HepG2 (cell line): ENCODE measurements around the gene SLC5A5. TPM values are rescaled to one million over a fixed set of nuclear protein-coding genes. Genes with fewer than 3 reads are reported as not detected.
A peak's percentile ranks its signal among the peaks of the same experiment; 100 is the strongest.

Source experiments
- HNRNPL ChIP-seq: fragments of 200-400 bp; formaldehyde crosslinking; IDR thresholded peaks from 2 replicates; pipeline ENCODE4 v1.6.1; 2017; ENCODE audit warnings: mild to moderate bottlenecking, low read depth, low read length
- KDM3A ChIP-seq: IDR thresholded peaks from 2 replicates; pipeline ENCODE4 v1.6.1; 2018; ENCODE audit warnings: low read depth, missing compliant biosample characterization
- POLR2AphosphoS5 ChIP-seq: IDR thresholded peaks from 2 replicates; pipeline ENCODE4 v1.6.1; 2012; ENCODE audit warnings: low read depth, low read length
- SOX6 ChIP-seq, 2 experiments: fragments of 450-650 bp in 1 of 2; sonication (generic) in 1 of 2; formaldehyde crosslinking in 1 of 2; IDR thresholded peaks; 2 replicates each; pipeline versions ENCODE4 v1.4.0 to v1.6.1; 2017 to 2020; ENCODE audit warnings: antibody characterized with exemption in 1 of 2, mild to moderate bottlenecking in 1 of 2, missing genetic modification reagents in 1 of 2
- SRSF1 ChIP-seq: fragments of 200-400 bp; formaldehyde crosslinking; optimal IDR thresholded peaks from 2 replicates; pipeline ENCODE3; 2017; ENCODE audit warnings: mild to moderate bottlenecking, low read depth, low read length, moderate library complexity
- ZFP41 ChIP-seq: sonication (generic); formaldehyde crosslinking; IDR thresholded peaks from 2 replicates; pipeline ENCODE4 v1.4.0; 2020; ENCODE audit warnings: mild to moderate bottlenecking, missing genetic modification reagents, borderline replicate concordance
- ZNF12 ChIP-seq: sonication (generic); formaldehyde crosslinking; IDR thresholded peaks from 2 replicates; pipeline ENCODE4 v1.5.0; 2020; ENCODE audit warnings: missing genetic modification reagents
- ZNF354B ChIP-seq: sonication (generic); formaldehyde crosslinking; IDR thresholded peaks from 2 replicates; pipeline ENCODE4 v1.8.0; 2022; ENCODE audit warnings: mild to moderate bottlenecking, missing genetic modification reagents
- ZNF484 ChIP-seq: sonication (generic); formaldehyde crosslinking; IDR thresholded peaks from 2 replicates; pipeline ENCODE4 v1.5.1; 2020; ENCODE audit warnings: mild to moderate bottlenecking, low read depth, missing genetic modification reagents, borderline replicate concordance
- ZNF773 ChIP-seq: sonication (generic); formaldehyde crosslinking; IDR thresholded peaks from 2 replicates; pipeline ENCODE4 v1.4.0; 2020; ENCODE audit warnings: missing genetic modification reagents, borderline replicate concordance
- polyA plus RNA-seq, 8 experiments: library from polyadenylated mRNA; depleted of rRNA in 3 of 8; stranded (reverse) in 7 of 8; unstranded in 1 of 8; fragments of >200 nt; fragmentation: Illumina TruSeq in 4 of 8; extraction: Trizol in 4 of 8; gene quantifications; 2 replicates each; pipeline versions ENCODE4 v1.2.1 to v1.2.3, GENCODE V29; 2011 to 2016; ENCODE audit warnings: low read depth in 4 of 8, missing spikeins in 1 of 8, mixed read lengths in 1 of 8; ENCODE audit not compliant: insufficient read depth in 1 of 8
- total RNA-seq, 5 experiments: library from RNA; depleted of rRNA; stranded (reverse); fragments of >200 nt; fragmentation: Illumina TruSeq; extraction: Trizol; gene quantifications; 2 replicates each; pipeline ENCODE4 v1.2.3, GENCODE V29; 2016; ENCODE audit warnings: low read depth in 1 of 5
- TF ChIP-seq, protein P1 (sequence below): sonication (generic); formaldehyde crosslinking; IDR thresholded peaks from 2 replicates; pipeline ENCODE4 v1.9.0; 2021; ENCODE audit warnings: missing genetic modification reagents, borderline replicate concordance
- TF ChIP-seq, protein P2 (sequence below): sonication (generic); formaldehyde crosslinking; IDR thresholded peaks from 2 replicates; pipeline ENCODE4 v1.5.1; 2020; ENCODE audit warnings: missing genetic modification reagents, mild to moderate bottlenecking, borderline replicate concordance
- TF ChIP-seq, protein P3 (sequence below): sonication (generic); formaldehyde crosslinking; IDR thresholded peaks from 2 replicates; pipeline ENCODE4 v1.9.0; 2021; ENCODE audit warnings: missing genetic modification reagents, mild to moderate bottlenecking, borderline replicate concordance
- TF ChIP-seq, protein P4 (sequence below): sonication (generic); formaldehyde crosslinking; IDR thresholded peaks from 2 replicates; pipeline ENCODE4 v1.4.0; 2020; ENCODE audit warnings: missing genetic modification reagents
- TF ChIP-seq, protein P5 (sequence below), 2 experiments: sonication (generic) in 1 of 2; formaldehyde crosslinking in 1 of 2; IDR thresholded peaks; 2 replicates each; pipeline versions ENCODE4 v1.5.1 to v1.6.1; 2011 to 2020; ENCODE audit warnings: borderline replicate concordance in 1 of 2, low read depth in 1 of 2, low read length in 1 of 2, mild to moderate bottlenecking in 1 of 2, missing genetic modification reagents in 1 of 2, moderate library complexity in 1 of 2
- TF ChIP-seq, protein P6 (sequence below): sonication (generic); formaldehyde crosslinking; IDR thresholded peaks from 2 replicates; pipeline ENCODE4 v1.8.0; 2022; ENCODE audit warnings: mild to moderate bottlenecking, missing genetic modification reagents; ENCODE audit not compliant: insufficient replicate concordance

Gene SLC5A5
- total and polyA plus RNA-seq, 2 of the 13 experiments (the other 11 are each of a cell fraction or from before 2014, with no cell fraction given) = not detected

DNA sequence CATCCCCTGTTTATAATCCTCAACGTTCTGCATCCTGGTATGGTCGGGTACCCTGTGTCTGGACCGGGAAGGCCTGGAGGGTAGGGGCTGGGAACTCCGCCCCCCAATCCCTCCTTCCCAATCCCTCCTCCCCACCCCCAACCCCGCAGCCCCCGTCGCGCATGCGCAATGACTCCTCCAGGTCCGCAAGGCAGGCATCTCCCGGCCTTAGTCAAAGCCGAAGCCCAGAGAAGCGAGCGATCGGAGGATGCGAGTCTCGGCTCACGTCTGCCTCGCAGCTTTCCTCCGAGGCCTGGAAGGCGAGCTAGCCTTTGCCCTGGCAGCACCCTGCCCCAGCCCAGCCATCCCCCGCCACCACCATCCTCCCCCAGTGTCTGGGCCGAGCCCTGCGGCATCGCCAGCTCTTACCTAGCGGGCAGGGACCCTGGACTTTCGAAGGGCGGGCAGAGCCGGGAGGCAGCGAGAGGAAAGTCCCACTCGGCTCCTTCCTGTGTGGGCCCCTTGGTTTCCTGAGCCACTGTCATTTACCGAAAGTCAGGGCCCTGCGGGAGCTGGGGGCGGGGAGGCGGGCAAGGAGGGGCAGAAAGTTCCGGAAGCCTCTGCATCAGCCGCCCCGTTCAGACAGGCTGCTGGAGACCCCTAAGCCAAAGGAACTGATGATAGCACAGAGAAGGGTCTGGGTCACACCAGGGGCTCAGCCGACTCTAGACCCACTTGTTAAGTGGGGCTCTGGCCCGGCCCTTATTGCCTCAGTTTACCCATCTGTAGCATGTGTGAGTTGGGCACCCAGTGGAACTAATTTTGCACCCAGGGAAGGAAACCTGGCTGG lies 24.0 kb upstream of the SLC5A5 start, which contains the start of gene JAK3 (continued):
- TF ChIP-seq, protein P1, sequence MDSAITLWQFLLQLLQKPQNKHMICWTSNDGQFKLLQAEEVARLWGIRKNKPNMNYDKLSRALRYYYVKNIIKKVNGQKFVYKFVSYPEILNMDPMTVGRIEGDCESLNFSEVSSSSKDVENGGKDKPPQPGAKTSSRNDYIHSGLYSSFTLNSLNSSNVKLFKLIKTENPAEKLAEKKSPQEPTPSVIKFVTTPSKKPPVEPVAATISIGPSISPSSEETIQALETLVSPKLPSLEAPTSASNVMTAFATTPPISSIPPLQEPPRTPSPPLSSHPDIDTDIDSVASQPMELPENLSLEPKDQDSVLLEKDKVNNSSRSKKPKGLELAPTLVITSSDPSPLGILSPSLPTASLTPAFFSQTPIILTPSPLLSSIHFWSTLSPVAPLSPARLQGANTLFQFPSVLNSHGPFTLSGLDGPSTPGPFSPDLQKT (CRISPR knock-in tag) = no peak
- TF ChIP-seq SRSF1 = no peak
- no peak for TF ChIP-seq ZNF12 (CRISPR knock-in tag)
- TF ChIP-seq, protein P2, sequence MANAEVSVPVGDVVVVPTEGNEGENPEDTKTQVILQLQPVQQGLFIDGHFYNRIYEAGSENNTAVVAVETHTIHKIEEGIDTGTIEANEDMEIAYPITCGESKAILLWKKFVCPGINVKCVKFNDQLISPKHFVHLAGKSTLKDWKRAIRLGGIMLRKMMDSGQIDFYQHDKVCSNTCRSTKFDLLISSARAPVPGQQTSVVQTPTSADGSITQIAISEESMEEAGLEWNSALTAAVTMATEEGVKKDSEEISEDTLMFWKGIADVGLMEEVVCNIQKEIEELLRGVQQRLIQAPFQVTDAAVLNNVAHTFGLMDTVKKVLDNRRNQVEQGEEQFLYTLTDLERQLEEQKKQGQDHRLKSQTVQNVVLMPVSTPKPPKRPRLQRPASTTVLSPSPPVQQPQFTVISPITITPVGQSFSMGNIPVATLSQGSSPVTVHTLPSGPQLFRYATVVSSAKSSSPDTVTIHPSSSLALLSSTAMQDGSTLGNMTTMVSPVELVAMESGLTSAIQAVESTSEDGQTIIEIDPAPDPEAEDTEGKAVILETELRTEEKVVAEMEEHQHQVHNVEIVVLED (CRISPR knock-in tag) = peak; percentile 46; the same call in 1 of the 2 replicates
- TF ChIP-seq ZFP41 (CRISPR knock-in tag) = no peak
- TF ChIP-seq, protein P3, sequence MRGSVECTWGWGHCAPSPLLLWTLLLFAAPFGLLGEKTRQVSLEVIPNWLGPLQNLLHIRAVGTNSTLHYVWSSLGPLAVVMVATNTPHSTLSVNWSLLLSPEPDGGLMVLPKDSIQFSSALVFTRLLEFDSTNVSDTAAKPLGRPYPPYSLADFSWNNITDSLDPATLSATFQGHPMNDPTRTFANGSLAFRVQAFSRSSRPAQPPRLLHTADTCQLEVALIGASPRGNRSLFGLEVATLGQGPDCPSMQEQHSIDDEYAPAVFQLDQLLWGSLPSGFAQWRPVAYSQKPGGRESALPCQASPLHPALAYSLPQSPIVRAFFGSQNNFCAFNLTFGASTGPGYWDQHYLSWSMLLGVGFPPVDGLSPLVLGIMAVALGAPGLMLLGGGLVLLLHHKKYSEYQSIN = no peak
- TF ChIP-seq, protein P4, sequence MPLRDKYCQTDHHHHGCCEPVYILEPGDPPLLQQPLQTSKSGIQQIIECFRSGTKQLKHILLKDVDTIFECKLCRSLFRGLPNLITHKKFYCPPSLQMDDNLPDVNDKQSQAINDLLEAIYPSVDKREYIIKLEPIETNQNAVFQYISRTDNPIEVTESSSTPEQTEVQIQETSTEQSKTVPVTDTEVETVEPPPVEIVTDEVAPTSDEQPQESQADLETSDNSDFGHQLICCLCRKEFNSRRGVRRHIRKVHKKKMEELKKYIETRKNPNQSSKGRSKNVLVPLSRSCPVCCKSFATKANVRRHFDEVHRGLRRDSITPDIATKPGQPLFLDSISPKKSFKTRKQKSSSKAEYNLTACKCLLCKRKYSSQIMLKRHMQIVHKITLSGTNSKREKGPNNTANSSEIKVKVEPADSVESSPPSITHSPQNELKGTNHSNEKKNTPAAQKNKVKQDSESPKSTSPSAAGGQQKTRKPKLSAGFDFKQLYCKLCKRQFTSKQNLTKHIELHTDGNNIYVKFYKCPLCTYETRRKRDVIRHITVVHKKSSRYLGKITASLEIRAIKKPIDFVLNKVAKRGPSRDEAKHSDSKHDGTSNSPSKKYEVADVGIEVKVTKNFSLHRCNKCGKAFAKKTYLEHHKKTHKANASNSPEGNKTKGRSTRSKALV = no peak
- TF ChIP-seq, protein P5, sequence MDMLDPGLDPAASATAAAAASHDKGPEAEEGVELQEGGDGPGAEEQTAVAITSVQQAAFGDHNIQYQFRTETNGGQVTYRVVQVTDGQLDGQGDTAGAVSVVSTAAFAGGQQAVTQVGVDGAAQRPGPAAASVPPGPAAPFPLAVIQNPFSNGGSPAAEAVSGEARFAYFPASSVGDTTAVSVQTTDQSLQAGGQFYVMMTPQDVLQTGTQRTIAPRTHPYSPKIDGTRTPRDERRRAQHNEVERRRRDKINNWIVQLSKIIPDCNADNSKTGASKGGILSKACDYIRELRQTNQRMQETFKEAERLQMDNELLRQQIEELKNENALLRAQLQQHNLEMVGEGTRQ (IDR thresholded peaks at IDR 0.05; ENCODE audit: low read depth, low read length) = no peak
- TF ChIP-seq, protein P5 (CRISPR knock-in tag; IDR thresholded peaks at IDR 0.05; ENCODE audit: borderline replicate concordance) = peak; percentile 33; the same call in 1 of the 2 replicates
- no peak for TF ChIP-seq ZNF354B (CRISPR knock-in tag)
- no peak for TF ChIP-seq ZNF773 (CRISPR knock-in tag)
- TF ChIP-seq HNRNPL = peak; percentile 77
- TF ChIP-seq POLR2AphosphoS5 = peak; percentile 58
- no peak for TF ChIP-seq SOX6 (IDR thresholded peaks at IDR 0.05)
- TF ChIP-seq SOX6 (CRISPR knock-in tag; IDR thresholded peaks at IDR 0.05) = no peak
- TF ChIP-seq, protein P6, sequence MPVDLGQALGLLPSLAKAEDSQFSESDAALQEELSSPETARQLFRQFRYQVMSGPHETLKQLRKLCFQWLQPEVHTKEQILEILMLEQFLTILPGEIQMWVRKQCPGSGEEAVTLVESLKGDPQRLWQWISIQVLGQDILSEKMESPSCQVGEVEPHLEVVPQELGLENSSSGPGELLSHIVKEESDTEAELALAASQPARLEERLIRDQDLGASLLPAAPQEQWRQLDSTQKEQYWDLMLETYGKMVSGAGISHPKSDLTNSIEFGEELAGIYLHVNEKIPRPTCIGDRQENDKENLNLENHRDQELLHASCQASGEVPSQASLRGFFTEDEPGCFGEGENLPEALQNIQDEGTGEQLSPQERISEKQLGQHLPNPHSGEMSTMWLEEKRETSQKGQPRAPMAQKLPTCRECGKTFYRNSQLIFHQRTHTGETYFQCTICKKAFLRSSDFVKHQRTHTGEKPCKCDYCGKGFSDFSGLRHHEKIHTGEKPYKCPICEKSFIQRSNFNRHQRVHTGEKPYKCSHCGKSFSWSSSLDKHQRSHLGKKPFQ = no peak
- no peak for TF ChIP-seq KDM3A (CRISPR knock-in tag)
- TF ChIP-seq ZNF484 (CRISPR knock-in tag) = no peak
